ENCODE results near the gene FCRL4.

DNA sequence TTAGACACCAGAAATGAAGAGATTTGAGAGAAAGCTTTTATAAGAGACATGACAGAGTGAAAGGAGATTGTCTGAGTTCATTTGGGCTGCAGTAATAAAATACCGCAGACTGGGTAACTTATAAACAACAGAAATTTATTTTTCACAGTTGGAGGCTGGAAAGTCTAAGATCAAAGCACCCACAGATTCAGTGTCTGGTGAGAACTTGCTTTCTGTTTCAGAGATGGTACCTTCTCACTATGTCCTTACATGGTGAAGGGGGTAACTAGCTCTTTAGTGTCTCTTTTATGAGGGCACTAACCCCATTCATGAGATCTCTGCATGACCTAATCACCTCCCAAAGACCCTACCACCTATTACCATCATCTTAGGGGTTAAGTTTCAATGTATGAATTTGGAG is 30.9 kb upstream of the FCRL4 start:
- TF ChIP-seq POLR2A (IDR thresholded peaks at IDR 0.05) (no peak), POLR2AphosphoS5 (IDR thresholded peaks at IDR 0.05) (no peak), CTCF (IDR thresholded peaks at IDR 0.05) (no peak)

Data from sigmoid colon (tissue), 4 donors.